ENCODE measurements around the gene THAP12.

DNA sequence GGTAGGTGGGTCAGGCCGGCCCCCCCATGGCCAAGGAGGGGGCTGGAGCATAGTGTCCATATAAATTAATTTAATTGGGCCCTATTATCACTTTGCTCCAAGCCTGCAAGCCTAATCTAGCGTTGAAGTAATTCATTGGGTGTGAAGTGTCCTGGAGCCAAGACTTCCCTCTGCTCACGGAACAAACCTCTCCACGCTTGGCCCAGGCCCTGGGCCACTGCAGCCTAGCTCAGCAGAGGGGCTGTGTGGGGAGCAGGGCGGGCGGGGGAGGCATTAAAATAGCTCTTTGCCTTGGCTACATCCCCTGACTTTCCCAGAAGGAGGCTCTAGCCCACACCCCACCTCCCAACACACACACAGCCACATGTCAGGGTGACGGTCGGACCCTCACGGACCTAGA, 73.5 kb downstream of the THAP12 start:
- TF ChIP-seq POLR2AphosphoS5 (IDR thresholded peaks at IDR 0.05; ENCODE audit: borderline replicate concordance, low read depth, low read length) (no peak), FOXP2 (optimal IDR thresholded peaks at IDR 0.05; ENCODE audit: control extremely low read depth, extremely low read length, insufficient read depth) (no peak)

Data from SK-N-MC (cell line).